22Rv1 (cell line): ENCODE results near the gene CARD9.

Source experiments
- CTCF ChIP-seq: fragments of 450-650 bp; IDR thresholded peaks from 2 replicates; pipeline ENCODE4 v1.5.1; 2017; ENCODE audit warnings: mild to moderate bottlenecking
- ZFX ChIP-seq: fragments of 450-650 bp; IDR thresholded peaks from 2 replicates; pipeline ENCODE4 v1.6.1; 2017; ENCODE audit warnings: antibody characterized with exemption, borderline replicate concordance

DNA sequence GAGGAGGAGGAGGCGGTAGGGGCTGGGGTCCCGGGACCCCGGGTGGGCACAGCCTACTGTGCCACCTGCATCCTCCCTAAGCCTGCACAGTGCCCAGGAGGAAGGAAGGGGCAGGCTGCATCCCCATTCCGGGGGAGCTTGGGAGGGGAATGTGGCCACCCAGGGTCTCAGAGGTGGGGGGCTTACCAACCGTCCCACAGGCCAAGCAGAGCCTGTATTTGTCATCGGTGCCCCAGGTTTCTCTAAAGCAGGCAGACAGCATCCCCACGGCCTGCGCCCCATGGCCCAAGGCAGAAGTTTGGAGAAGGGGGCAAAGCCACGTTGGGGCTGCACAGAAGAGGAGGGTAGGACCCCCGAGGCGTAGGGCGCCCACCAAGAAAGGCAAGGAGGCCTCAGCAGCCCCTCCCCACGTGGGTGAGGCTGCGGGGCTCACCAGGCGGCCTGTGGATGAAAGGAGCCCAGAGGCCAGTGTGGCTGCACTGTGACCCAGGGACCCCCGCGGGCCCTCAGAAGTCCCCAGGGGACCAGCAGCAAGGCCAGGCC is 46.6 kb downstream of the CARD9 start:
- TF ChIP-seq CTCF: no peak
- no peak for TF ChIP-seq ZFX
